Measurements from ENCODE around the gene TTC33.
A peak's percentile ranks its signal among the peaks of the same experiment; 100 is the strongest.
"Not testable (repeated sequence)": the region's sequence is repeated elsewhere in the genome, so short reads cannot be mapped to it uniquely, and the experiment has no call there.

TTC33 gene

DNA sequence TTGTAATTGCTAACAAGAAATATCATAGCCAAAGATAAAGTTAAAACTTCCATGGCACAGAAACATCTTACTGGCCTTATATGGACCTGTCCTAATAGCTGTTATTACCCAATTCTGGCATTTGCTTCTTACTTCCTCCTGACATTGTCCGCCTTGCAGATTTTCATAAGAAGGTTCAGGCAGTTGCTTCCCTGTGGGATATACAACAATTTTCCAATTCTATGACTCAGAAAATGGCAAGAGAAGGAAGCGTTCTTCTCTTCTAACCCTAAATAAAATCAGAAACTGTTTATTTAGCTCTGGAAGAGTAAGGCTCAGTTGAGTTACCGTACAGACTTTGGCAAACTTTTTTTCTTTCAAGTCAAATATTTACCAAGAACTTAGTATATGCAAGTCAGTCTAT is 40.7 kb upstream of the TTC33 start:
- Histone ChIP-seq H3K79me2 (ENCODE audit: insufficient read depth, low read length) (peaks cover 62% of the 10 kb centered on the region), H2AFZ (ENCODE audit: low read depth, low read length, severe bottlenecking) (no peak overlapping the region), H3K9me3 (ENCODE audit: insufficient read depth, low read length) (no peaks in the 10 kb centered on the region), H4K20me1 (ENCODE audit: low read depth, low read length) (peaks cover 10% of the 10 kb centered on the region), H3K27me3 (ENCODE audit: low read length) (no peaks in the 10 kb centered on the region), H3K9ac (ENCODE audit: low read length) (peak overlapping the region; percentile 76), H3K4me3 (ENCODE audit: insufficient read depth, low read length, poor library complexity, severe bottlenecking) (peak overlapping the region; percentile 72), H3K36me3 (ENCODE audit: low read length) (no peaks in the 10 kb centered on the region), H3K27ac (ENCODE audit: low read depth, low read length) (peak overlapping the region; percentile 80), H3F3A (ENCODE audit: insufficient read depth) (peaks cover 20% of the 10 kb centered on the region), H3K9me2 (replicated peaks; ENCODE audit: insufficient read depth, low read length) (no peaks in the 10 kb centered on the region), H3K4me2 (ENCODE audit: low read depth, low read length, poor library complexity, severe bottlenecking) (peak overlapping the region; percentile 86)
- TF ChIP-seq, protein P1, sequence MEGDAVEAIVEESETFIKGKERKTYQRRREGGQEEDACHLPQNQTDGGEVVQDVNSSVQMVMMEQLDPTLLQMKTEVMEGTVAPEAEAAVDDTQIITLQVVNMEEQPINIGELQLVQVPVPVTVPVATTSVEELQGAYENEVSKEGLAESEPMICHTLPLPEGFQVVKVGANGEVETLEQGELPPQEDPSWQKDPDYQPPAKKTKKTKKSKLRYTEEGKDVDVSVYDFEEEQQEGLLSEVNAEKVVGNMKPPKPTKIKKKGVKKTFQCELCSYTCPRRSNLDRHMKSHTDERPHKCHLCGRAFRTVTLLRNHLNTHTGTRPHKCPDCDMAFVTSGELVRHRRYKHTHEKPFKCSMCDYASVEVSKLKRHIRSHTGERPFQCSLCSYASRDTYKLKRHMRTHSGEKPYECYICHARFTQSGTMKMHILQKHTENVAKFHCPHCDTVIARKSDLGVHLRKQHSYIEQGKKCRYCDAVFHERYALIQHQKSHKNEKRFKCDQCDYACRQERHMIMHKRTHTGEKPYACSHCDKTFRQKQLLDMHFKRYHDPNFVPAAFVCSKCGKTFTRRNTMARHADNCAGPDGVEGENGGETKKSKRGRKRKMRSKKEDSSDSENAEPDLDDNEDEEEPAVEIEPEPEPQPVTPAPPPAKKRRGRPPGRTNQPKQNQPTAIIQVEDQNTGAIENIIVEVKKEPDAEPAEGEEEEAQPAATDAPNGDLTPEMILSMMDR (IDR thresholded peaks at IDR 0.05; ENCODE audit: insufficient read depth, low read length, poor library complexity, severe bottlenecking), result no peak

DNA sequence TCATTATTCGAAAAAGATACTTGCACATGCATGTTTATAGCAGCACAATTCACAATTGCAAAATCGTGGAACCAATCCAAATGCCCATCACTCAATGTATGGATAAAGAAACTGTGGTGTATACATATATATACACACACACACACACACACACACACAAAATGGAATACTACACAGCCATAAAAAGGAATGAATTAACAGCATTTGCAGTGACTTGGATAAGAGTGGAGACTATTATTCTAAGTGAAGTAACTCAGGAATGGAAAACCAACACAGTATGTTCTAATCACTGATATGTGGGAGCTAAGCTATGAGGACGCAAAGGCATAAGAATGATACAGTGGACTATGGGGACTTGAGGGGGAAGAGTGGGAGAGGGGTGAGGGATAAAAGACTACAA is 39.1 kb upstream of the TTC33 start:
- Histone ChIP-seq H3K79me2 (ENCODE audit: insufficient read depth, low read length) (peaks cover 78% of the 10 kb centered on the region), H3F3A (ENCODE audit: insufficient read depth) (peaks cover 18% of the 10 kb centered on the region), H4K20me1 (ENCODE audit: low read depth, low read length) (peaks cover 11% of the 10 kb centered on the region)
- H3K9ac ChIP-seq (ENCODE audit: low read length); H3K9me2 ChIP-seq (replicated peaks; ENCODE audit: insufficient read depth, low read length); H3K36me3 ChIP-seq (ENCODE audit: low read length); H3K4me3 ChIP-seq (ENCODE audit: insufficient read depth, low read length, poor library complexity, severe bottlenecking); H3K27me3 ChIP-seq (ENCODE audit: low read length); H3K27ac ChIP-seq (ENCODE audit: low read depth, low read length); H3K9me3 ChIP-seq (ENCODE audit: insufficient read depth, low read length); H3K4me2 ChIP-seq (ENCODE audit: low read depth, low read length, poor library complexity, severe bottlenecking); H2AFZ ChIP-seq (ENCODE audit: low read depth, low read length, severe bottlenecking): not testable (repeated sequence)

DNA sequence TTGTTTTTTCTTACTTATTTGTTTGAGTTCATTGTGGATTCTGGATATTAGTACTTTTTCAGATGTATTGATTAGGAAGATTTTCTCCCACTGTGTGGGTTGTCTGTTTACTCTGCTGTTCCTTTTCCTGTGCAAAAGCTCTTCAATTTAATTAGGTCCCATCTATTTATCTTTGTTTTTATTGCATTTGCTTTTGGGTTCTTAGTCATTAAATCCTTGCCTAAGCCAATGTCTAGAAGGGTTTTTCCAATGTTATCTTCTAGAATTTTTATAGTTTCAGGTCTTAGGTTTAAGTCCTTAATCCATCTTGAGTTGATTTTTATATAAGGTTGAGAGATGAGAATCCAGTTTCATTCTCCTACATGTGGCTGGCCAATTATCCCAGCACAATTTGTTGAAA is 38.6 kb upstream of the TTC33 start:
- Histone ChIP-seq H4K20me1 (ENCODE audit: low read depth, low read length) (peaks cover 11% of the 10 kb centered on the region), H3K79me2 (ENCODE audit: insufficient read depth, low read length) (peaks cover 83% of the 10 kb centered on the region), H3F3A (ENCODE audit: insufficient read depth) (peaks cover 13% of the 10 kb centered on the region)
- H3K4me3 ChIP-seq (ENCODE audit: insufficient read depth, low read length, poor library complexity, severe bottlenecking); H2AFZ ChIP-seq (ENCODE audit: low read depth, low read length, severe bottlenecking); H3K27me3 ChIP-seq (ENCODE audit: low read length); H3K36me3 ChIP-seq (ENCODE audit: low read length); H3K9ac ChIP-seq (ENCODE audit: low read length); H3K9me3 ChIP-seq (ENCODE audit: insufficient read depth, low read length); H3K27ac ChIP-seq (ENCODE audit: low read depth, low read length); H3K4me2 ChIP-seq (ENCODE audit: low read depth, low read length, poor library complexity, severe bottlenecking); H3K9me2 ChIP-seq (replicated peaks; ENCODE audit: insufficient read depth, low read length): not testable (repeated sequence)

DNA sequence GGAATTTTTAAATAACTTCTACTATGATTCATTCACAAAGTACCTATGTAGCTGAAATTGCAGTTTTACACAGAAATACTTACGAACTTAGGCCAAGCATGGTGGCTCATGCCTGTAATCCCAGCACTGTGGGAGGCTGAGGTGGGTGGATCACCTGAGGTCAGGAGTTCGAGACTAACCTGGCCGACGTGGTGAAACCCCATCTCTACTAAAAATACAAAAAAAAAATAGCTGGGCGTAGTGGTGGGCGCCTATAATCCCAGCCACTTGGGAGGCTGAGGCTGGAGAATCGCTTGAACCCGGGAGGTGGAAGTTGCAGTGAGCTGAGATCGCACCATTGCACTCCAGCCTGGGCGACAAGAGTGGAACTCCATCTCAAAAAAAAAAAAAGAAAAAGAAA is 36.9 kb upstream of the TTC33 start:
- H3K9ac ChIP-seq (ENCODE audit: low read length); H3K27me3 ChIP-seq (ENCODE audit: low read length); H3K4me3 ChIP-seq (ENCODE audit: insufficient read depth, low read length, poor library complexity, severe bottlenecking); H3K9me2 ChIP-seq (replicated peaks; ENCODE audit: insufficient read depth, low read length); H3K9me3 ChIP-seq (ENCODE audit: insufficient read depth, low read length); H3K36me3 ChIP-seq (ENCODE audit: low read length); H3F3A ChIP-seq (ENCODE audit: insufficient read depth); H2AFZ ChIP-seq (ENCODE audit: low read depth, low read length, severe bottlenecking); H3K27ac ChIP-seq (ENCODE audit: low read depth, low read length); H3K4me2 ChIP-seq (ENCODE audit: low read depth, low read length, poor library complexity, severe bottlenecking): not testable (repeated sequence)
- Histone ChIP-seq H3K79me2 (ENCODE audit: insufficient read depth, low read length) (peaks cover 100% of the 10 kb centered on the region), H4K20me1 (ENCODE audit: low read depth, low read length) (peaks cover 14% of the 10 kb centered on the region)

DNA sequence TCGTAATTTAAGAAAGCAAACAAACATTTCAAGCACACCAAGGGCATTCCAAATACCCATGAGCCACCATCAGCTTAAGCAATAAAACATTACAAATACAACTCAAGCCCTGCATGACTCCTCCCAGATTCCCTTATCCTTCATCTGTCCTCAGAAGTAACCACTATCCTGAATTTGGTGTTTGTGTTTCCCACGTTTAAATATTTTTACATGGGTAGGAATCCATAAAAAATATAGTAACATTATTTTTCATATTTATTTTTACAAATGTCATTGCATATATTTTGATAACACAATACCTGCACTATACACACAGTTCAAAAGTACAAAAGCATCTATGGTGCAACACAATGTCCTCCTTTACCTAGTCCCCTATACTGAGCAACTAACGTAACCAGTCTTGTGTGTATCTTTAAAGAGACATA is 36.0 kb upstream of the TTC33 start:
- Histone ChIP-seq H2AFZ (ENCODE audit: low read depth, low read length, severe bottlenecking) (no peak overlapping the region), H3K79me2 (ENCODE audit: insufficient read depth, low read length) (peaks cover 100% of the 10 kb centered on the region), H3K9me2 (replicated peaks; ENCODE audit: insufficient read depth, low read length) (no peaks in the 10 kb centered on the region), H3K27ac (ENCODE audit: low read depth, low read length) (no peak overlapping the region), H3K4me2 (ENCODE audit: low read depth, low read length, poor library complexity, severe bottlenecking) (peak overlapping the region; percentile 4), H3K4me3 (ENCODE audit: insufficient read depth, low read length, poor library complexity, severe bottlenecking) (no peak overlapping the region), H3K9me3 (ENCODE audit: insufficient read depth, low read length) (no peaks in the 10 kb centered on the region), H3F3A (ENCODE audit: insufficient read depth) (peaks cover under 1% of the 10 kb centered on the region), H3K36me3 (ENCODE audit: low read length) (0 out of 2 replicates have a peak, but pooled peaks cover 4% of the 10 kb centered on the region), H3K27me3 (ENCODE audit: low read length) (no peaks in the 10 kb centered on the region), H4K20me1 (ENCODE audit: low read depth, low read length) (peaks cover 16% of the 10 kb centered on the region), H3K9ac (ENCODE audit: low read length) (no peak overlapping the region)
- TF ChIP-seq, protein P1 (IDR thresholded peaks at IDR 0.05; ENCODE audit: insufficient read depth, low read length, poor library complexity, severe bottlenecking), result no peak
- no peak for TF ChIP-seq EZH2phosphoT487 (conservative IDR thresholded peaks at IDR 0.05; ENCODE audit: low read length)

All from SU-DHL-6 (cell line).